Common myeloid progenitor, CD34-positive (primary cell): Measurements from ENCODE around the gene ZAR1L.

Experiments used
- CTCF ChIA-PET: fragments of 350-600 bp; sonication (Branson Sonifier 250); formaldehyde crosslinking; loops from one replicate; lab custom pipeline; 2021; ENCODE audit warnings: antibody characterized with exemption; lab: Charles Lee
- POLR2A ChIA-PET: fragments of 350-600 bp; sonication (Branson Sonifier 250); formaldehyde crosslinking; loops from one replicate; lab custom pipeline; 2021; ENCODE audit warnings: antibody characterized with exemption; lab: Charles Lee
- DNase-seq, 3 donors: peaks; one replicate each; pipeline versions ENCODE4 v3.0.0 to v3.0.0-alpha.2; 2013
- H3K27ac ChIP-seq, 2 experiments: 1 replicate in 1 of 2; 2 replicates in 1 of 2; pipeline ENCODE4 v1.7.0; 2013; ENCODE audit warnings: inconsistent platforms in 2 of 2, low read length in 2 of 2, mild to moderate bottlenecking in 2 of 2, low read depth in 1 of 2, moderate library complexity in 1 of 2; ENCODE audit not compliant: severe bottlenecking in 2 of 2, insufficient read depth in 1 of 2, poor library complexity in 1 of 2
- H3K27me3 ChIP-seq, 5 experiments: replicated peaks in 2 of 5; 1 replicate in 3 of 5; 2 replicates in 2 of 5; pipeline versions ENCODE4 v1.6.1 to v1.7.0; 2013; ENCODE audit warnings: low read length in 4 of 5, mild to moderate bottlenecking in 2 of 5, moderate library complexity in 2 of 5, inconsistent platforms in 1 of 5; ENCODE audit not compliant: insufficient read depth in 5 of 5, control insufficient read depth in 4 of 5
- H3K36me3 ChIP-seq, 4 experiments: 1 replicate in 2 of 4; 2 replicates in 2 of 4; pipeline versions ENCODE4 v1.6.1 to v1.7.0; 2013; ENCODE audit warnings: low read length in 3 of 4, control low read depth in 1 of 4, mild to moderate bottlenecking in 1 of 4; ENCODE audit not compliant: control insufficient read depth in 4 of 4, insufficient read depth in 4 of 4
- H3K4me1 ChIP-seq, 4 experiments: 1 replicate in 3 of 4; 2 replicates in 1 of 4; pipeline versions ENCODE4 v1.6.1 to v1.7.1; 2013; ENCODE audit warnings: low read length in 3 of 4, mild to moderate bottlenecking in 3 of 4, control low read depth in 1 of 4, inconsistent platforms in 1 of 4, moderate library complexity in 1 of 4; ENCODE audit not compliant: control insufficient read depth in 4 of 4, insufficient read depth in 4 of 4; ENCODE audit errors: control extremely low read depth in 1 of 4
- H3K4me3 ChIP-seq, 7 experiments: 1 replicate in 4 of 7; 2 replicates in 3 of 7; pipeline versions ENCODE4 v1.5.1 to v1.7.0; 2013; ENCODE audit warnings: mild to moderate bottlenecking in 7 of 7, low read length in 6 of 7, moderate library complexity in 6 of 7, inconsistent platforms in 2 of 7, low read depth in 2 of 7, control low read depth in 1 of 7; ENCODE audit not compliant: insufficient read depth in 4 of 7, control insufficient read depth in 1 of 7; ENCODE audit errors: extremely low read depth in 1 of 7
- H3K9me3 ChIP-seq, 5 experiments: 1 replicate in 4 of 5; 2 replicates in 1 of 5; pipeline versions ENCODE4 v1.6.1 to v1.7.1; 2013; ENCODE audit warnings: low read length in 4 of 5, mild to moderate bottlenecking in 2 of 5, inconsistent platforms in 1 of 5, low read depth in 1 of 5, moderate library complexity in 1 of 5; ENCODE audit not compliant: control insufficient read depth in 4 of 5, insufficient read depth in 2 of 5; ENCODE audit errors: control extremely low read depth in 1 of 5
- whole genome bisulfite sequencing: methylation state at CpG from one replicate; pipeline ENCODE4 v1.1.5; 2013; ENCODE audit not compliant: insufficient coverage; 5-methylcytosine and 5-hydroxymethylcytosine counted together

ZAR1L gene

DNA sequence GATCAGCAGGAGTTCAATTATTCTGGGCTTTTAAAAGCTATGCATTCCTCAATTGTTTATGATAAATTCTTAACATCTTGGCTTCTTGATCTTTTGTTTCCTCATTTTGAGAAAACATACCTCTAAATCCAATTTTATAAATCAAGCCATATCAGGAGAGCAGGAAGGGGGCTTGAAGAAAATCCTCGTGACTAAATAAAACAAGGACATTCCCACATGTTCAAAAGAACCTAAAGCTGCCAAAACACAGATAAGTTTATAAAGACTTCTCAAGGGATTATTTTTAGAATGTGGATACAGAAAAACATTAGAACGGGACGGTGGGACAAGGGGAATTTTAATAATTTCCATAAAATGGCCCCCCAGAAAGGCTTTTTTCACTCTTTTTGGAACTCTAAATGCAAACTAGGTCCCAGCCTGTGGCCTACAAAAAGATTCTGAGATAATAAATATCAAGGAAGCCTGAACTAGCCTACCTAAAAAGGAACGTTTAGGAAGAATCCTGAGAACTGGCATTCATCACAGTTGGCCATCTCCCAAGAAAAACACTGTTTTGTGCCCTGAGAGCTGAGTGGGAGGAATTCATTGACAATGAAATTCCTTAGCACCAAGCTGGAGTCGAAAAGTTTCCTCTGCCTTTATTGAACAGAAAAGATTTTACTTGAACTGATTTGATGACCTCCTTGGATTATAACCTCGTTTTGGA is 30.1 kb downstream of the ZAR1L start:
- 95% methylated on average over 3 of the region's 6 CpGs for WGBS
- H3K9me3 ChIP-seq = no peaks in the 10 kb centered on the region
- H3K36me3 ChIP-seq = peaks cover 0 to 21% (median 5%) of the 10 kb centered on the region in 4 experiments
- no peak overlapping the region for H3K27ac ChIP-seq
- H3K4me1 ChIP-seq = no peaks in the 10 kb centered on the region
- CTCF ChIA-PET = no interaction called here
- no peaks in the 10 kb centered on the region for H3K27me3 ChIP-seq
- POLR2A ChIA-PET = no interaction called here
- DNase-seq = no peak
- no peak overlapping the region for H3K4me3 ChIP-seq

GRCh38 chr13:32282096-32282711 is 33.0 kb downstream of the ZAR1L start:
- H3K36me3 ChIP-seq = peaks cover 0 to 43% (median 11%) of the 10 kb centered on the region in 4 experiments
- H3K4me3 ChIP-seq = no peak overlapping the region
- H3K4me1 ChIP-seq = no peaks in the 10 kb centered on the region
- no peak overlapping the region for H3K27ac ChIP-seq
- 80% methylated on average over 1 of the region's 2 CpGs for WGBS
- ChIA-PET CTCF (interaction anchor here (1.4 to 1.6 kb wide), 2 partner anchors 27 to 35 kb away, joined by 3 to 4 read pairs; no protein-coding TSS in a partner anchor), POLR2A (interaction anchor here (0.6 kb wide), 1 partner anchor 107 kb away, joined by 3 read pairs; no protein-coding TSS in a partner anchor)
- H3K27me3 ChIP-seq = no peaks in the 10 kb centered on the region
- no peak for DNase-seq
- no peaks in the 10 kb centered on the region for H3K9me3 ChIP-seq

- Histone ChIP-seq H3K9me3 (no peaks in the 10 kb centered on the region), H3K36me3 (peaks cover 0 to 53% (median 14%) of the 10 kb centered on the region in 4 experiments), H3K4me3 (no peak overlapping the region), H3K4me1 (no peaks in the 10 kb centered on the region), H3K27ac (no peak overlapping the region), H3K27me3 (no peaks in the 10 kb centered on the region)
- CTCF ChIA-PET = interaction anchor here (0.8 to 1.4 kb wide), 3 partner anchors 9 to 34 kb away, joined by 3 read pairs; no protein-coding TSS in a partner anchor
- POLR2A ChIA-PET = no interaction called here
- 100% methylated on average over 1 of the region's 1 CpG for WGBS
- DNase-seq = no peak
Measured at GRCh38 chr13:32281096-32281495, 34.1 kb downstream of the ZAR1L start.

DNA sequence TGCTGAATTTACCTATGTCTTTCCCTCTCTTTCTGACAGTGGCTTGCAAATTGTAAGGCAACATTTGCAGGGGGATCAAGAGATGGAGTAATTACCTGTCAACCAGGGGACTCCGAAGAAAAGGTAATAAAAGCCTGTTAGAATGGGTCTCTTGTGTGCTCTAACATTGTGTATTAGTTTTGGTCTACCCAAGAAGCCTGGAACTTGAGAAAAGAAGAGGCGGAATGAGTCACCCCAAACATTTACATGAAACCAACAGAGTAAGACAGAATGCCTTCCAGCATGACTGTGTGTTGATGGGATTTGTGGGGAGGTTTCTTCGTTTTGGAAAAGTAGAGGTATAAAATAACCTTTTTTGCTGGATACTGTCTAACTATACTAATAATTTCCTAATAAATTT is 36.7 kb downstream of the ZAR1L start:
- peaks cover 0 to 74% (median 17%) of the 10 kb centered on the region in 4 experiments for H3K36me3 ChIP-seq
- POLR2A ChIA-PET = no interaction called here
- H3K4me3 ChIP-seq = no peak overlapping the region
- no peak for DNase-seq
- H3K4me1 ChIP-seq = no peaks in the 10 kb centered on the region
- WGBS = no CpG with 5 or more reads among the region's 3 CpGs
- no peak overlapping the region for H3K27ac ChIP-seq
- H3K9me3 ChIP-seq = no peaks in the 10 kb centered on the region
- no peaks in the 10 kb centered on the region for H3K27me3 ChIP-seq
- CTCF ChIA-PET = interaction anchor here (1.6 kb wide), 1 partner anchor 10 kb away, joined by 4 read pairs; no protein-coding TSS in a partner anchor

DNA sequence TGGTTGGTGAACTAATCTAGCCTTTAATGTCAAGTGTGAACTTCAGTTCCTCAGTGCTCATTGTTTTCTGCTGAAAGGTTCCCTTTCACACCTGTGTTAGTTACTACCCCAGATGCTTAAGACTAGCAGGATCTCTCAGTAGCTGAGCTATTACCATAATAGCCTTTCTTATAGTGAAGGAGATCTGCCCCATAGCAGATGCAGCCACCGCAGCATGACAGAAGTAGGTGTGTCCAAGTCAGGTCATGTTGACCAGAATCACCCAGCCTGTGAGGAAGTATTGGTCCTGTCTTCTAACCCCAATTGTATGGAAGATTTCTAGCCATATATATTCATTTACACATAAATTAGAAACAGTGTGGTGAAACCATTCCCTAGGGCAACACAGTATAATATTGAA is 37.3 kb downstream of the ZAR1L start:
- CTCF ChIA-PET = interaction anchor here (1.0 kb wide), 1 partner anchor 10 kb away, joined by 3 read pairs; no protein-coding TSS in a partner anchor
- WGBS = no CpG with 5 or more reads among the region's 1 CpG

DNA sequence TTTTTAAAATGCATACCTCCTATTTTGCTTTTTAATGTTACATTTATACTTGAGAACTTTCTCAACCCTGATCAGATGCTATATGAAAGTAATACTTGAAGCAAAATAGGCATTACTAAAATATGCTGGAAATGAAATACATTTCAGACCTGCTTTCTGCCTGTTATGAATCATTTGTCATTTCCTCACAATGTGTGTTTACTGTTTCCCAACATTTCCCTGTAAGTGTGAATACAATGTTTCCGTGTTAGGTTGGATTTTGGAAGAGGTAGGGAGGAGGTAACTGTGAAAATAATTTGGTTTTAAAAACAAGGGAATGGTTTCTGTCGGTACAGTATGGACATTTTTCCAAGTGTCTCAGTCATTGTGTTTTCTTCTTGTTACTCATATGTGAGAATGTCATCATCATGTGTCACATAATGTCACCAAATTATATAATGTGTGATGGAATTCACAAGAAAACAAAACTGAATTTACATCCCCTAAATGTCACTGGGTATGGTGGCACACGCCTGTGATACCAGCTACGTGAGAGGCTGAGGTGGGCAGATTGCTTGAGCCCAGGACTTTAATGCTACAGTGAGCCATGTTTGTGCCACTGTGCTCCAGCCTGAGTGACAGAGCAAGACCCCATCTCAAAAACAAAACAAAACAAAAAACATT is 43.0 kb downstream of the ZAR1L start:
- H3K9me3 ChIP-seq = no peaks in the 10 kb centered on the region
- H3K27me3 ChIP-seq = no peaks in the 10 kb centered on the region
- ChIA-PET CTCF (interaction anchor here (1.0 kb wide), 1 partner anchor 32 kb away, joined by 4 read pairs; no protein-coding TSS in a partner anchor), POLR2A (no interaction called here)
- DNase-seq = no peak
- H3K4me1 ChIP-seq = no peaks in the 10 kb centered on the region
- 100% methylated on average over 2 of the region's 4 CpGs for WGBS
- peaks cover 2 to 68% (median 24%) of the 10 kb centered on the region in 4 experiments for H3K36me3 ChIP-seq
- H3K4me3 ChIP-seq = no peak overlapping the region
- no peak overlapping the region for H3K27ac ChIP-seq

More for the DNA sequence above, 37.3 kb downstream of the ZAR1L start:
- POLR2A ChIA-PET = no interaction called here
- DNase-seq = no peak
- no peaks in the 10 kb centered on the region for H3K27me3 ChIP-seq
- peaks cover 0 to 73% (median 18%) of the 10 kb centered on the region in 4 experiments for H3K36me3 ChIP-seq
- no peak overlapping the region for H3K27ac ChIP-seq
- H3K4me3 ChIP-seq = no peak overlapping the region
- no peaks in the 10 kb centered on the region for H3K9me3 ChIP-seq
- H3K4me1 ChIP-seq = no peaks in the 10 kb centered on the region
